ENCODE measurements around the gene SSU72.

DNA sequence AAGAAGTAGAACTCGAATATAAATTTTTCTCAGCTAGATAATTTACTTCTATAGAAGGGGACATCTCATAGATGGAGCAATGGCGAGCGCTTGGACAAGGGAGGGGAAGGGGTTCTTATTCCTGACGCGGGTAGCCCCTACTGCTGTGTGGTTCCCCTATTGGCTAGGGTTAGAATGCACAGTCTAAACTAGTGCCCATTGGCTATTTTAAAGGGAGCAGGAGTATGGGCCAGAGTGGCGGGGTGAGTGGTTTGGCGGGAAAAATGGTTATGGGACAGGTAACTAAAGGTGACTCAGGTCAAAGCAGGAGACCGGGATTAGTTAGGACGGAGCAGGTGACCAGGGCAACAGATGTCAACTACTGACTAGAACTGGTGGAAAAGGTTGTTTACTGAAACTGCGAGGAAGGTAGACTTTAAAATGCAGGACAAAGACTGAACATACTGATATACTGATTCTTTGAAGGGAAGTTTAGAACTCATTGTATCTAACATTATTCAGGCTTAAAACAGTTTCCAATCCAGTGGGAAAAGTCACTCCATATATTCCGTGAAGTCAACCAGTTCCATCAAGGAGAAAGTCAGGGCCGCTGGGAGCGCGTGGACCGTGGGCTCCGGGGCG is 63.6 kb downstream of the SSU72 start:
- no peak for TF ChIP-seq CTCF (IDR thresholded peaks at IDR 0.05; ENCODE audit: low read depth, low read length)
- TF ChIP-seq POLR2A (IDR thresholded peaks at IDR 0.05; ENCODE audit: extremely low read depth, insufficient read length), result no peak

Data from NB4 (cell line).